SJCRH30 (cell line): ENCODE results near the gene RANBP1. TPM values are rescaled to one million over a fixed set of nuclear protein-coding genes. Genes with fewer than 3 reads are reported as not detected.

Experiments
- total RNA-seq: library from RNA; depleted of rRNA; stranded (reverse); fragments of >200 nt; shearing (Covaris generic); gene quantifications from 2 replicates; pipeline ENCODE4 v1.2.3, GENCODE V29; 2014; rRNA removed

Gene RANBP1
- total RNA-seq, 1 experiment from 2014 or later = 627 TPM

Other genes starting within 250 kb of the RANBP1 start
- gene COMT, start 174.3 kb upstream of the RANBP1 start, total RNA-seq = 69.2 and 74.6 TPM in 2 replicates
- 17.0 and 17.2 TPM in 2 replicates for gene TXNRD2, start 174.3 kb upstream of the RANBP1 start, total RNA-seq
- gene ARVCF, start 99.3 kb upstream of the RANBP1 start, total RNA-seq = 4.2 and 9.0 TPM in 2 replicates
- 8.1 and 9.4 TPM in 2 replicates for gene TANGO2, start 95.0 kb upstream of the RANBP1 start, total RNA-seq
- 30.0 and 39.3 TPM in 2 replicates for gene DGCR8, start 35.9 kb upstream of the RANBP1 start, total RNA-seq
- gene TRMT2A, start 1.1 kb downstream of the RANBP1 start, total RNA-seq = 23.6 and 28.3 TPM in 2 replicates
- gene ZDHHC8, start 15.7 kb downstream of the RANBP1 start, total RNA-seq = 13.6 and 16.4 TPM in 2 replicates
- gene CCDC188, start 35.0 kb downstream of the RANBP1 start, total RNA-seq = not detected in 2 replicates
- 0.10 and 0.30 TPM in 2 replicates for gene RTN4R, start 152.2 kb downstream of the RANBP1 start, total RNA-seq
- gene DGCR6L, start 204.0 kb downstream of the RANBP1 start, total RNA-seq = 25.8 and 31.1 TPM in 2 replicates